GM18858 (cell line): ENCODE data around the gene CTXND1.
"Not testable (repeated sequence)": the region's sequence is repeated elsewhere in the genome, so short reads cannot be mapped to it uniquely, and the experiment has no call there.

Source experiments
- ATAC-seq: cut with Tn5 transposase; IDR thresholded peaks from one replicate; pipeline ENCODE4 v1.9.1; 2021; ENCODE audit not compliant: unreplicated experiment

The CTXND1 gene

GRCh38 chr15:80161468-80162016 is 90.5 kb downstream of the CTXND1 start:
- no peak for ATAC-seq

- ATAC-seq: no peak
Observed at GRCh38 chr15:80160570-80161156, 91.3 kb downstream of the CTXND1 start.

GRCh38 chr15:80159811-80160569 is 92.0 kb downstream of the CTXND1 start:
- ATAC-seq: no peak

GRCh38 chr15:80159301-80159700 is 92.7 kb downstream of the CTXND1 start:
- no peak for ATAC-seq

- no peak for ATAC-seq
Observed at GRCh38 chr15:80157215-80157614, 94.8 kb downstream of the CTXND1 start.

GRCh38 chr15:80156176-80156720 is 95.8 kb downstream of the CTXND1 start:
- ATAC-seq: no peak

- not testable (repeated sequence) for ATAC-seq
Observed at GRCh38 chr15:80155378-80156175, 96.4 kb downstream of the CTXND1 start.

GRCh38 chr15:80155001-80155377 is 97.0 kb downstream of the CTXND1 start:
- no peak for ATAC-seq

GRCh38 chr15:80154336-80154735 is 97.7 kb downstream of the CTXND1 start:
- ATAC-seq: no peak

GRCh38 chr15:80153900-80154299 is 98.1 kb downstream of the CTXND1 start:
- no peak for ATAC-seq

GRCh38 chr15:80152896-80153876 is 98.8 kb downstream of the CTXND1 start, which contains the start of gene FAH:
Gene FAH, plus strand, starts transcription at chr15:80152999. Its CDS starts 56 bp downstream, at chr15:80153055.
- ATAC-seq: no peak

GRCh38 chr15:80152180-80152895 is 99.7 kb downstream of the CTXND1 start:
- ATAC-seq: no peak

GRCh38 chr15:80151576-80151975 is 100.4 kb downstream of the CTXND1 start:
- no peak for ATAC-seq

GRCh38 chr15:80151148-80151547 is 100.9 kb downstream of the CTXND1 start:
- no peak for ATAC-seq
